GM19438 (cell line): ENCODE measurements around the gene CCL20.

Experiments
- ATAC-seq: cut with Tn5 transposase; IDR thresholded peaks from one replicate; pipeline ENCODE4 v1.9.1; 2021; ENCODE audit warnings: low read depth; ENCODE audit not compliant: unreplicated experiment

The CCL20 gene

GRCh38 chr2:227799202-227799601, 14.4 kb upstream of the CCL20 start:
- ATAC-seq = no peak

- no peak for ATAC-seq
Observed at GRCh38 chr2:227802882-227803281, 10.8 kb upstream of the CCL20 start.

GRCh38 chr2:227804975-227805374, 8.7 kb upstream of the CCL20 start:
- no peak for ATAC-seq

- no peak for ATAC-seq
Observed at GRCh38 chr2:227805578-227805977, 8.1 kb upstream of the CCL20 start.

- ATAC-seq = no peak
Observed at GRCh38 chr2:227808936-227809335, 4.7 kb upstream of the CCL20 start.

- no peak for ATAC-seq
Observed at GRCh38 chr2:227812001-227812400, 1.6 kb upstream of the CCL20 start.

GRCh38 chr2:227813229-227813561, 447 bp upstream of the CCL20 start:
- ATAC-seq = no peak

- no peak for ATAC-seq
Observed at GRCh38 chr2:227815066-227815465, 1.4 kb downstream of the CCL20 start.

- ATAC-seq = no peak
Observed at GRCh38 chr2:227816507-227817294, 3.1 kb downstream of the CCL20 start.

GRCh38 chr2:227817336-227817735, 3.7 kb downstream of the CCL20 start:
- ATAC-seq = no peak

GRCh38 chr2:227817850-227818674, 4.4 kb downstream of the CCL20 start:
- ATAC-seq = no peak

GRCh38 chr2:227818675-227819397, 5.2 kb downstream of the CCL20 start:
- no peak for ATAC-seq

- ATAC-seq = no peak
Observed at GRCh38 chr2:227819398-227819697, 5.7 kb downstream of the CCL20 start.

- ATAC-seq = no peak
Observed at GRCh38 chr2:227821043-227821942, 7.7 kb downstream of the CCL20 start.

- no peak for ATAC-seq
Observed at GRCh38 chr2:227822416-227823003, 8.9 kb downstream of the CCL20 start.

GRCh38 chr2:227823922-227824321, 10.3 kb downstream of the CCL20 start:
- no peak for ATAC-seq

GRCh38 chr2:227824711-227825110, 11.1 kb downstream of the CCL20 start:
- ATAC-seq = no peak

- no peak for ATAC-seq
Observed at GRCh38 chr2:227826019-227826521, 12.4 kb downstream of the CCL20 start.

- ATAC-seq = no peak
Observed at GRCh38 chr2:227826563-227826962, 12.9 kb downstream of the CCL20 start.

- no peak for ATAC-seq
Observed at GRCh38 chr2:227827143-227827542, 13.5 kb downstream of the CCL20 start.
